Head of caudate nucleus (tissue), 42 donors: ENCODE results near the gene KRTAP6-3.

Experiments used
- DNase-seq, 42 donors: peaks; one replicate each; pipeline versions ENCODE4 v3.0.0 to v3.0.0-alpha.2; 2020 to 2021; ENCODE audit warnings: mixed read lengths in 7 of 42
- intact Hi-C: fragments of 100-400 bp; cut with DNase I; formaldehyde crosslinking; loops from one replicate; pipeline ENCODE4 v1.15.0; 2022

Gene KRTAP6-3

GRCh38 chr21:30592140-30592539, at the start of gene KRTAP6-3:
Gene KRTAP6-3 (plus strand): TSS chr21:30592440. CDS start chr21:30592446, 6 bp downstream.
- intact Hi-C loops = no loop called here
- no peak for DNase-seq

- intact Hi-C loops = no loop called here
- DNase-seq = no peak
Measured at GRCh38 chr21:30552782-30553181, 39.5 kb upstream of the KRTAP6-3 start.

GRCh38 chr21:30555095-30555494, 37.1 kb upstream of the KRTAP6-3 start:
- intact Hi-C loops = no loop called here
- DNase-seq = no peak

GRCh38 chr21:30561264-30561895, 30.9 kb upstream of the KRTAP6-3 start, which contains the start of gene KRTAP19-7:
Gene KRTAP19-7 (minus strand): TSS chr21:30561314. CDS start chr21:30561289, 25 bp downstream.
- intact Hi-C loops = no loop called here

GRCh38 chr21:30561957-30562356, 30.3 kb upstream of the KRTAP6-3 start:
- intact Hi-C loops = no loop called here
- DNase-seq = peak in 1 of 42 donors; percentile 6

More at GRCh38 chr21:30561264-30561895, 30.9 kb upstream of the KRTAP6-3 start, which contains the start of gene KRTAP19-7:
- no peak for DNase-seq

- intact Hi-C loops = no loop called here
- no peak for DNase-seq
Measured at GRCh38 chr21:30563072-30563471, 29.2 kb upstream of the KRTAP6-3 start.

- intact Hi-C loops = no loop called here
- no peak for DNase-seq
Measured at GRCh38 chr21:30563630-30564029, 28.6 kb upstream of the KRTAP6-3 start.

GRCh38 chr21:30567617-30568016, 24.6 kb upstream of the KRTAP6-3 start:
- no peak for DNase-seq
- intact Hi-C loops = no loop called here

- DNase-seq = peak in 12 of 42 donors; percentile 5 to 66 (median 22)
- intact Hi-C loops = no loop called here
Measured at GRCh38 chr21:30577766-30578165, 14.5 kb upstream of the KRTAP6-3 start.

- no peak for DNase-seq
- intact Hi-C loops = no loop called here
Measured at GRCh38 chr21:30579346-30579745, 12.9 kb upstream of the KRTAP6-3 start.

- DNase-seq = no peak
- intact Hi-C loops = no loop called here
Measured at GRCh38 chr21:30580132-30580531, 12.1 kb upstream of the KRTAP6-3 start.

- intact Hi-C loops = no loop called here
- no peak for DNase-seq
Measured at GRCh38 chr21:30582870-30583269, 9.4 kb upstream of the KRTAP6-3 start.

GRCh38 chr21:30590297-30590696, 1.9 kb upstream of the KRTAP6-3 start, which contains the start of gene KRTAP22-2:
Gene KRTAP22-2 (minus strand): TSS chr21:30590397.
- no peak for DNase-seq
- intact Hi-C loops = no loop called here

GRCh38 chr21:30598802-30599201, 6.6 kb downstream of the KRTAP6-3 start, which contains the start of gene KRTAP6-2:
Gene KRTAP6-2 (minus strand): TSS chr21:30598902. CDS start chr21:30598874, 28 bp downstream.
- DNase-seq = no peak
- intact Hi-C loops = no loop called here

- DNase-seq = no peak
- intact Hi-C loops = no loop called here
Measured at GRCh38 chr21:30600787-30601186, 8.5 kb downstream of the KRTAP6-3 start, which contains the start of gene KRTAP22-1. Gene KRTAP22-1 (plus strand): TSS chr21:30601087.

- no peak for DNase-seq
- intact Hi-C loops = no loop called here
Measured at GRCh38 chr21:30605968-30606367, 13.7 kb downstream of the KRTAP6-3 start.

- no peak for DNase-seq
- intact Hi-C loops = no loop called here
Measured at GRCh38 chr21:30612132-30612531, 19.9 kb downstream of the KRTAP6-3 start.

GRCh38 chr21:30613836-30614235, 21.6 kb downstream of the KRTAP6-3 start, which contains the start of gene KRTAP6-1:
Gene KRTAP6-1 (minus strand): TSS chr21:30613930. CDS start chr21:30613904, 26 bp downstream.
- intact Hi-C loops = no loop called here

GRCh38 chr21:30615199-30615598, 23.0 kb downstream of the KRTAP6-3 start:
- DNase-seq = no peak
- intact Hi-C loops = no loop called here

More at GRCh38 chr21:30613836-30614235, 21.6 kb downstream of the KRTAP6-3 start, which contains the start of gene KRTAP6-1:
- no peak for DNase-seq

GRCh38 chr21:30616125-30616524, 23.9 kb downstream of the KRTAP6-3 start, which contains the start of gene KRTAP20-1:
Gene KRTAP20-1 (plus strand): TSS chr21:30616425. CDS start chr21:30616455, 30 bp downstream.
- no peak for DNase-seq
- intact Hi-C loops = no loop called here

GRCh38 chr21:30620080-30620479, 27.8 kb downstream of the KRTAP6-3 start:
- no peak for DNase-seq
- intact Hi-C loops = no loop called here
